K562 (cell line): ENCODE data around the gene SHH. TPM values are rescaled to one million over a fixed set of nuclear protein-coding genes. Genes with fewer than 3 reads are reported as not detected.

ENCODE experiments used
- ATAC-seq: fragments of 200-7000 bp; cut with Tn5 transposase; 3 replicates; pipeline ENCODE4 v1.9.1; 2020; ENCODE audit warnings: moderate library complexity
- BruUV-seq: library from RNA; stranded (reverse); fragments of 400-500 nt; replicated peaks from 2 replicates; lab custom pipeline; 2021; lab: Mats Ljungman, UMichigan
- CTCF ChIA-PET: fragments of 300-600 bp; formaldehyde crosslinking; extraction: SDS; loops from one replicate; lab custom pipeline; 2021; ENCODE audit warnings: low intra/inter-chr PET ratio; lab: Yijun Ruan, JAX
- POLR2A ChIA-PET: fragments of 300-600, 350-650 bp; sonication (Branson Sonifier 250); formaldehyde crosslinking; extraction: SDS; loops from one replicate; lab custom pipeline; 2021; ENCODE audit warnings: antibody characterized with exemption, inconsistent platforms; lab: Yijun Ruan, JAX
- DNase-seq, 4 experiments: peaks; one replicate each; pipeline versions ENCODE4 v3.0.0 to v3.0.0-alpha.2; 2011 to 2018; ENCODE audit warnings: low spot score in 3 of 4, mixed read lengths in 3 of 4; ENCODE audit errors: extremely low read depth in 1 of 4
- FAIRE-seq: peaks from 2 replicates; lab custom pipeline; 2011; peaks lifted over from hg19 to GRCh38; lab: Jason Lieb, UNC
- H2AFZ ChIP-seq: 2 replicates; pipeline ENCODE4 v1.6.0; 2011; ENCODE audit warnings: low read depth, low read length, control low read depth, inconsistent platforms
- H3K27ac ChIP-seq: fragments of 200-600 bp; 3 replicates; pipeline ENCODE4 v1.8.0; 2011; ENCODE audit warnings: low read depth, mild to moderate bottlenecking, control low read depth, inconsistent platforms, low read length, moderate library complexity, mixed read lengths; ENCODE audit errors: extremely low read depth
- H3K27me3 ChIP-seq, 2 experiments: fragments of 300-600 bp in 1 of 2; 2 replicates in 1 of 2; 3 replicates in 1 of 2; pipeline versions ENCODE4 v1.6.0 to v1.8.0; 2011; ENCODE audit warnings: inconsistent platforms in 2 of 2, low read length in 2 of 2, mild to moderate bottlenecking in 1 of 2, mixed read lengths in 1 of 2, moderate library complexity in 1 of 2; ENCODE audit not compliant: control insufficient read depth in 2 of 2, insufficient read depth in 2 of 2
- H3K36me3 ChIP-seq: fragments of 300-600 bp; 3 replicates; pipeline ENCODE4 v1.8.0; 2011; ENCODE audit warnings: mild to moderate bottlenecking, low read length, inconsistent platforms; ENCODE audit not compliant: control insufficient read depth, insufficient read depth
- H3K4me1 ChIP-seq, 2 experiments: fragments of 200-600 bp in 1 of 2; replicated peaks in 1 of 2; 2 replicates in 1 of 2; 3 replicates in 1 of 2; pipeline versions ENCODE4 v1.5.1 to v1.8.0; 2011; ENCODE audit warnings: inconsistent platforms in 2 of 2, low read length in 2 of 2, mild to moderate bottlenecking in 1 of 2, mixed read lengths in 1 of 2, moderate library complexity in 1 of 2; ENCODE audit not compliant: control insufficient read depth in 2 of 2, insufficient read depth in 2 of 2
- H3K4me2 ChIP-seq: 2 replicates; pipeline ENCODE4 v1.6.1; 2011; ENCODE audit warnings: low read length, control low read depth, inconsistent platforms, mixed read lengths; ENCODE audit not compliant: insufficient read depth
- H3K4me3 ChIP-seq: fragments of 200-600 bp; sonication (generic), shearing (Covaris generic); 2 replicates; pipeline ENCODE4 v1.5.1; 2016; ENCODE audit warnings: control low read depth, inconsistent platforms
- H3K79me2 ChIP-seq: fragments of 200-600 bp; 3 replicates; pipeline ENCODE4 v1.8.0; 2011; ENCODE audit warnings: low read length, inconsistent platforms; ENCODE audit not compliant: control insufficient read depth, insufficient read depth
- H3K9ac ChIP-seq, 2 experiments: 2 replicates each; pipeline versions ENCODE4 v1.6.0 to v1.6.1; 2011; ENCODE audit warnings: low read depth in 2 of 2, low read length in 2 of 2, control low read depth in 1 of 2, inconsistent platforms in 1 of 2, mild to moderate bottlenecking in 1 of 2, mixed read lengths in 1 of 2; ENCODE audit not compliant: insufficient read depth in 1 of 2
- H3K9me1 ChIP-seq: one replicate; pipeline ENCODE4 v1.6.0; 2011; ENCODE audit warnings: inconsistent platforms, mild to moderate bottlenecking, low read length, moderate library complexity; ENCODE audit not compliant: control insufficient read depth, insufficient read depth
- H3K9me3 ChIP-seq: replicated peaks from 2 replicates; pipeline ENCODE4 v1.5.1; 2011; ENCODE audit warnings: low read depth, low read length, inconsistent platforms; ENCODE audit not compliant: control insufficient read depth, insufficient read depth
- H4K20me1 ChIP-seq: replicated peaks from 2 replicates; pipeline ENCODE4 v1.6.1; 2011; ENCODE audit warnings: low read length, inconsistent platforms, mixed read lengths; ENCODE audit not compliant: control insufficient read depth, insufficient read depth
- CCNT2 ChIP-seq: IDR thresholded peaks from 2 replicates; pipeline ENCODE4 v1.6.1; 2011; ENCODE audit warnings: borderline replicate concordance, low read depth, mild to moderate bottlenecking, moderate library complexity, mixed read lengths, low read length; ENCODE audit not compliant: insufficient read length; ENCODE audit errors: extremely low read depth
- ELF4 ChIP-seq: fragments of 450-650 bp; formaldehyde crosslinking; IDR thresholded peaks from 2 replicates; pipeline ENCODE4 v1.4.0; 2022; ENCODE audit warnings: missing genetic modification characterization
- ETV6 ChIP-seq, 3 experiments: fragments of 150-350 bp in 1 of 3; sonication (generic) in 1 of 3; formaldehyde crosslinking in 1 of 3; IDR thresholded peaks; 2 replicates each; pipeline versions ENCODE4 v1.6.1 to v1.8.0; 2014 to 2022; ENCODE audit warnings: borderline replicate concordance in 2 of 3, low read depth in 2 of 3, antibody characterized with exemption in 1 of 3, low read length in 1 of 3, mild to moderate bottlenecking in 1 of 3, missing genetic modification reagents in 1 of 3
- NBN ChIP-seq: fragments of 450-650 bp; IDR thresholded peaks from 2 replicates; pipeline ENCODE4 v1.6.1; 2016; ENCODE audit warnings: low read depth, mild to moderate bottlenecking
- ZNF696 ChIP-seq: fragments of 250-450 bp; sonication (Bioruptor Pico); conservative IDR thresholded peaks from 2 replicates; pipeline ENCODE4 v1.4.0; 2020; ENCODE audit warnings: mild to moderate bottlenecking, moderate library complexity
- WGBS: fragments of 100-300 bp; shearing (Covaris generic); methylation state at CpG from one replicate; pipeline ENCODE4 v1.1.6; 2016; ENCODE audit warnings: low coverage, mixed read lengths; ENCODE audit not compliant: insufficient coverage; ENCODE audit errors: missing lambda C conversion rate; 5-methylcytosine and 5-hydroxymethylcytosine counted together
- in situ Hi-C: fragments of 300-500 bp; cut with MboI; formaldehyde crosslinking; loops from 4 replicates; pipeline ENCODE4 v1.15.0; 2018; ENCODE audit warnings: inconsistent platforms, mixed read lengths
- intact Hi-C: fragments of 100-400 bp; cut with micrococcal nuclease; formaldehyde crosslinking; loops from 2 replicates; pipeline ENCODE4 v1.14.2; 2022
- polyA plus RNA-seq, 8 experiments: library from polyadenylated mRNA; depleted of rRNA in 4 of 8; stranded (reverse) in 5 of 8; unstranded in 3 of 8; fragments of >200 nt; fragmentation: Nextera tagmentation in 2 of 8; fragmentation: Illumina TruSeq in 1 of 8; extraction: Ambion mirVana in 2 of 8; extraction: Trizol in 1 of 8; gene quantifications; 2 replicates each; pipeline versions ENCODE4 v1.2.1 to v1.2.3, GENCODE V29; 2011 to 2014; ENCODE audit warnings: inconsistent platforms in 1 of 8, missing spikeins in 1 of 8
- total RNA-seq, 7 experiments: library from RNA; depleted of rRNA in 6 of 7; stranded (reverse); fragments of >200 nt in 6 of 7; fragmentation: Illumina TruSeq in 2 of 7; extraction: Trizol in 2 of 7; gene quantifications; 2 replicates each; pipeline versions ENCODE4 v1.2.1 to v1.2.3, GENCODE V29; 2011 to 2021; ENCODE audit warnings: low replicate concordance in 1 of 7

SHH gene
- total and polyA plus RNA-seq, 9 of the 15 experiments (the other 6 are each of a cell fraction or from before 2014, with no cell fraction given) = 0.09 TPM; not detected in 8

- no peak overlapping the region for H2AFZ ChIP-seq
- H3K9me3 ChIP-seq = no peaks in the 10 kb centered on the region
- no peak for TF ChIP-seq ETV6 (IDR thresholded peaks at IDR 0.05; ENCODE audit: borderline replicate concordance in 1 of 2, low read depth in 2 of 2, low read length in 1 of 2)
- TF ChIP-seq ETV6 (CRISPR knock-in tag; IDR thresholded peaks at IDR 0.05; ENCODE audit: borderline replicate concordance) = no peak
- no peak overlapping the region for H3K9ac ChIP-seq
- 2% methylated on average over 13 of the region's 13 CpGs for WGBS
- DNase-seq (no peak), ATAC-seq (no peak), FAIRE-seq (no peak)
- in situ Hi-C loops (no loop called here), intact Hi-C loops (no loop called here)
- H3K36me3 ChIP-seq = no peaks in the 10 kb centered on the region
- no peaks in the 10 kb centered on the region for H3K79me2 ChIP-seq
- POLR2A ChIA-PET = interaction anchor here (0.6 to 0.9 kb wide), 2 partner anchors 10 to 703 kb away, joined by 3 read pairs; no protein-coding TSS in a partner anchor
- H3K4me3 ChIP-seq = no peak overlapping the region
- peaks cover 25% of the 10 kb centered on the region for H4K20me1 ChIP-seq
- no TSS peak for BruUV-seq
- peaks cover 68 to 90% of the 10 kb centered on the region in 2 experiments for H3K27me3 ChIP-seq
- H3K27ac ChIP-seq = no peak overlapping the region
- CTCF ChIA-PET = no interaction called here
- no peak overlapping the region for H3K4me2 ChIP-seq
- peaks cover 0 to 3% of the 10 kb centered on the region in 2 experiments; a peak in 1 of 5 replicates for H3K4me1 ChIP-seq
- H3K9me1 ChIP-seq = no peaks in the 10 kb centered on the region
Observed at GRCh38 chr7:155833651-155834050, 21.4 kb upstream of the SHH start.

GRCh38 chr7:155832581-155832981 lies 20.3 kb upstream of the SHH start:
- H2AFZ ChIP-seq = no peak overlapping the region
- TF ChIP-seq NBN = no peak
- TF ChIP-seq ZNF696 (CRISPR knock-in tag) = no peak
- TF ChIP-seq CCNT2 = no peak
- TF ChIP-seq ELF4 (CRISPR knock-in tag) = no peak
- in situ Hi-C loops = no loop called here
- H3K79me2 ChIP-seq = no peaks in the 10 kb centered on the region
- 1% methylated on average over 7 of the region's 7 CpGs for WGBS
- ChIA-PET CTCF (no interaction called here), POLR2A (interaction anchor here (0.6 to 1.3 kb wide), 3 partner anchors 12 to 637 kb away, joined by 3 to 5 read pairs (median 3); no protein-coding TSS in a partner anchor)
- no peaks in the 10 kb centered on the region for H3K36me3 ChIP-seq
- no TSS peak for BruUV-seq
- no peak overlapping the region for H3K4me3 ChIP-seq
- H3K27ac ChIP-seq = no peak overlapping the region
- H3K27me3 ChIP-seq = peaks cover 68 to 88% of the 10 kb centered on the region in 2 experiments
- ATAC-seq (no peak), DNase-seq (no peak), FAIRE-seq (no peak)
- intact Hi-C loops = no loop called here
- no peaks in the 10 kb centered on the region for H3K9me1 ChIP-seq
- H3K9ac ChIP-seq = no peak overlapping the region
- H3K9me3 ChIP-seq = no peaks in the 10 kb centered on the region
- peaks cover 25% of the 10 kb centered on the region for H4K20me1 ChIP-seq
- H3K4me2 ChIP-seq = no peak overlapping the region
- H3K4me1 ChIP-seq = peaks cover 0 to 3% of the 10 kb centered on the region in 2 experiments; a peak in 1 of 5 replicates
